Fibroblast of skin of right biceps (primary cell): ENCODE data around the gene RNF41.
"Not testable (repeated sequence)": the region's sequence is repeated elsewhere in the genome, so short reads cannot be mapped to it uniquely, and the experiment has no call there.

Experiments
- DNase-seq: peaks from one replicate; pipeline ENCODE4 v3.0.0-alpha.2; 2013

Gene RNF41

DNA sequence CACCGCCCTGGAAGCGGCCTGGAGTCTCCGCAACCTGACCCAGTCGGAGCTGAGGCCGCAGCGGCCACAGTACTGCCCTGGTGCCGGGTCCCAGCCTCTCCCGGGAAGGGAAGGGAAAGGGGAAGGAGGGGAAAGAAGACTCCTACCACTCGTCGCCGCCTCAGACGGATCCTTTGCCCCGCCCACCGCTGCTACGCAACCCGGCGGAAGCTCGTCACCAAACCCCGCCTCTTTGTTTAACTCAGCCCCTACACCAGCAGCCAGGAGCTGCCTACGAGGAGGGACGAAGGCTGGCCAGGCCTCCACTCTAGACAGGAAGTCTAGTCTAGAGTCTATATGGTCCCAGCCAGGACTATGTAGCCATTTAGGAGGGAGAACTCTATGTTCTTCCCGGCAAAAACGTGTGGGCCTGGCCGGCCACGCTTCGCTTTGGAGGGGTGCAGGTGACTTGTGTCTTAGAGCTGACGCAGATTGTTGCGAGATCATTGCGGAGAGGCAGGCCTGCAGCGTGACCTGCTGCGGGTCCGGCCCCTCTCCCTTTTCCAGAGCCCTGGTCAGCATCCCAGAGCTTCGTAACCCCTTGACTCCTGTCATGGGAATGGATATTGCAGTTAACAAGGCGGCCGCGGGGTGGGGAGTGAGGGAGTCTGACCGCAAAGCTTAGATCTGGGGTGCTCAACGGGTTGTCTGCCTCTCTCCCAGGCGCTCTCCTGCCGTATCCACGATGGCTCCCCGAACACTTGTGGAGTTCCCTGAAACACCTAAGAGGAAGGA is at the start of gene RNF41:
RNF41 (minus strand) TSS at position 166 of the 774 bp plus-strand sequence. CDS start 7,875 bp downstream, outside the sequence.
- peak; percentile 98 for DNase-seq

DNA sequence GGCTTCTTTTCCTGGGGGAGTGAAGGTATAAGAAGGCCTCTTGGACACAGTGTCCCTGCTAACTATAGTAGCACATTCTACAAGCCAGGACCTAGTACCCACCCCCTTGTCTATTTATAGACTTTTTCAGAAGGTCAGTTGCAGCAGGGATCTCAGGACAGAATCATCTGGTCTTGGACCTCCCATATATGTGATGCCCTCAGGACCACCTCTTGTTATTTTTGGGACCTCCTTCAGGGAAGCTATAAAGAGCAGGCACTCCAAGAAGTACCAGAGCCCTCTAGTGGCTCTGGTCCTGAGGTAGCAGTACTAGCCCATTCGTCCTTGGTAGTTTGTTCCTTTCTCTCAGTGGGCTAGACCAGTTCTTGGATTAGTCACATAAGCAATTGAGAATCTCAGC is 49.3 kb upstream of the RNF41 start:
- DNase-seq = peak; percentile 21

GRCh38 chr12:56267443-56268071 is 45.8 kb upstream of the RNF41 start:
- no peak for DNase-seq

DNA sequence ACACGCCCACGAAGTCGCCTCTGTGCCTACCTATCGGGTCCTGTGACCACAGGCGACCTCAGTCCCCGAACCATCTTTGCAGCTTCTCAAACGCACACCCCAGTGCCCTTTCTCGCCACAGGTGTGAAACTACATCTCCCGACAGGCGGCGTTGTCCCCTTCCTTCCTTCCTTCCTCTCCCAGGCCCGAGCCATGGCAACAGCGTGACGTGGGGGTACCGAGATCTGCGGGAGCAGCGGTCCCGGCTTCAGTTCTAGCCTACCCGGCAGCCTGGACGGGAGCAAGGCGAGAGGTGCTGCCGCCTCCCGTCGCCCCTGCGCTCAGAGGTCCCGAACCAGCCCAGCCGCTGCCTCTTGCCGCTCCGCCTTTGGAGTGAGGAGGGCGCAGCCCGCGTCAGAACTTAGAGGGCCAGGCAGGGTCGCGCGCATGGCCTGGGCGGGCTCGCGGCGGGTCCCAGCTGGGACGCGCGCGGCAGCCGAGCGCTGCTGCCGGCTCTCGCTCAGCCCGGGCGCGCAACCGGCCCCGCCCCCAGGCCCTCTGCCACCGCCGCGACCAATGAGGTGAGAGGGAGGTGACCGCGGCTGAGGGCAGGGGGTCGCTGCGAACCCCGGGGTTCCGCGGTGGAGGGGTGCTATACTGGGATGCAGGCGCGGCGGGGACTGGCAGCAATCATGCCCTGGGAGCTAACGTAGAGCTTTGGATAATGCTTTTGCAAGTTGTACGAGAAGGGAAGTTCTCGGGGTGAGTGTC is 45.1 kb upstream of the RNF41 start, which contains the start of gene COQ10A:
COQ10A (plus strand) TSS at position 250 of the 750 bp plus-strand sequence; CDS start at position 427, 177 bp downstream.
- peak; percentile 85 for DNase-seq

- not testable (repeated sequence) for DNase-seq
Measured at GRCh38 chr12:56266068-56266692, 44.5 kb upstream of the RNF41 start.

DNA sequence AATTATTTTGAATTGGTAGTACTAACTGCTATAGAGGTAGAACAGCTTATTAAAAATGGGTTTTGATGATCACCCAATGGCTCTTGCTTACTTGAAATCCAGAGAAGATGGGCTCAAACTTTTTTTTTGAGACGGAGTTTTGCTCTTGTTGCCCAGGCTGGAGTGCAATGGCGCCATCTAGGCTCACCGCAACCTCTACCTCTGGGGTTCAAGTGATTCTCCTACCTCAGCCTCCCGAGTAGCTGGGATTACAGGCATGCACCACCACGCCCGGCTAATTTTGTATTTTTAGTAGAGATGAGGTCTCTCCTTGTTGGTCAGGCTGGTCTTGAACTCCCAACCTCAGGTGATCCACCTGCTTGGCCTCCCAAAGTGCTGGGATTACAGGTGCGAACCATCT is 41.2 kb upstream of the RNF41 start:
- not testable (repeated sequence) for DNase-seq

DNA sequence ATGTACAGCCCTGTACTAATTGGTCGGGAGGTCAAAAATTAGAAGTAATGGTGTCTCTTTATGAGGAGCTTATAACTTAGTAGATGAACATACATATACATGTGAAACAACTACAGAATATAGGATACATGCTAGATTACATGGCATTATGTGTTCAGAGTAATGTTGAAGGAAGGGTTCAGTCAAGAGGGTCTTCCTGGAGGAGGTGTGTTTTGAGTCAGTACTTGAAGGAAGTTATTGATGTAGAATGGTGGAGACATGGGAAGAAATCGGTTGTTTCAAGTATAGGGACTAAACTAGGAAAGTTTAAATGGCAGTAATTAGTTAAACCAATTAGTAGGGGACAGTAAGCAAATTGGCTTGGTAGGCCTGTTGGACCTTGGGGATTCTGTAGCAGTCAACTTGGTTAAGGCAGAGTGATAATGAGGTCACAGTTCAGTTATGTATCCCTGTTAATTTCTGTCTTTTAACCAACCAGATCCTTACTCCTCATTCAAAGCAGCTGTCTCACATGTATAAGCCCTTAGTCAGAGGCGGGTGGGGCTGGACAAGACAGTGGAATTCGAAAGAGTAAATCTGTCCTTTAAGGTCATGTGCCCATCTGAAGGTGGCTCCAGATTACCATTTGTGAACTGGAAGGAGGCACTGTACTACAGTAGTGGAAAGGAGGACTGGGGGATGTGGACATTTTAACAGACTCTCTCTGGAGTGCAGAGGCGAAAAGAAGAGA is 39.9 kb upstream of the RNF41 start:
- peak; percentile 89 for DNase-seq

GRCh38 chr12:56260921-56261320 is 39.2 kb upstream of the RNF41 start:
- no peak for DNase-seq

GRCh38 chr12:56260380-56260779 is 38.7 kb upstream of the RNF41 start:
- DNase-seq = no peak

- no peak for DNase-seq
Measured at GRCh38 chr12:56258820-56259183, 37.1 kb upstream of the RNF41 start.

DNA sequence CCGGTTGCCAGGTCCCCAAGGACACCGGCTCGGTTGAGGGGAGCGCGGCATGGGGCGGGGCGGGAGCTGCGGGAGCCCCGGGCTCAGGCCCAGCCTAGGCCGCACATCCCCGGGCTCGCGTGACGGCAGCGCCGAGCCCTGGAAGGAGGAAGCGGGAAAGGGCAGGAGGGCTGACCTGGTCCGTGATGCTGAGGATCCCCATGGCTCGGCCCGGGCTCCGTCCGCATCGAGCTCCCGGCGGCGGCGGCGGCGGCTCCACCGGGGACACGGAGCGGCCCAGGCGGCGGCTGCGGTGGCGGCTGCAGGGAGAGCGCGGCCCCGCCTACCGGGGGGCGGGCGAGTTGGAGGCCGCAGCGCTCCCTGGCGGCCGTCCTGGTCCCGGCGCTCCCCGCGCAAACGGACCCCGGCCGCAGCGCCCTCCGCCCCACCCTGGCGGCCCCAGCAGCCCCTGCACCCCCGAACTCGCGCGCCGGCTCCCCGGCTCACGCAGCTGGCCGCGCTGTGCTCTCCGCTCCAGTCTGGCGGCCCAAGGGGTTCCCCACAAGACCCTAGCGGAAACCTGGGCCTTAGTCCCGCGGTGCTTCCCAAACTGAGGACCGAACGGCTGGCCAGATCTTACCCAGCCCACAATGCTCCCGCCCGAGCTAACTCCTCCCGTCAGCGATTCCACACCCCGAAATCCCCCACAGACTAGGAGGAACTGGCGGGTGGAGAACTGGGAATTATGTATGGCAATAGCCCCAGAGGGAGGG is 36.5 kb upstream of the RNF41 start, which contains the start of gene ANKRD52:
ANKRD52 (minus strand) TSS at position 317 of the 752 bp plus-strand sequence; CDS start at position 202, 115 bp downstream.
- peak; percentile 82 for DNase-seq

- DNase-seq = peak; percentile 38
Measured at GRCh38 chr12:56257491-56258067, 35.9 kb upstream of the RNF41 start.

DNA sequence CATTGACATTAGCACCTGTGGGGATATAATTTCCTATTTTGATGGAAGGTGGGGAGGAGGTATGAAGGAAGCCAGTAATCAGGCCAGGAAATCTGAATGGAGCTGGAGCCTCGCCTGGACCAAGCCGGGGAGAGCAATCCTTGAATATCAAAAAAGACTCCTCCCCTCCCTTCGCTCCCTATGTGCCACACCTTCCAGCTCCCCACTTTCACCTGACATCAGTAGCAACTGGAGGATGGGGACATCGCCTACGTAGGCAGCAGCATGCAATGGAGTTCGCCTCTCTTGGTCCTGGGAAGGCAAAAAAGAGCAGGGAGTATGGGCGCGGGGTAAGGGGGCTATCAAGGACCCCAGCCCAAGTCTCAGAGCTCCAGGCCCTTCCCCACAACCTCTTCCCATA is 35.3 kb upstream of the RNF41 start:
- no peak for DNase-seq

GRCh38 chr12:56256326-56256960 is 34.7 kb upstream of the RNF41 start:
- peak; percentile 53 for DNase-seq

DNA sequence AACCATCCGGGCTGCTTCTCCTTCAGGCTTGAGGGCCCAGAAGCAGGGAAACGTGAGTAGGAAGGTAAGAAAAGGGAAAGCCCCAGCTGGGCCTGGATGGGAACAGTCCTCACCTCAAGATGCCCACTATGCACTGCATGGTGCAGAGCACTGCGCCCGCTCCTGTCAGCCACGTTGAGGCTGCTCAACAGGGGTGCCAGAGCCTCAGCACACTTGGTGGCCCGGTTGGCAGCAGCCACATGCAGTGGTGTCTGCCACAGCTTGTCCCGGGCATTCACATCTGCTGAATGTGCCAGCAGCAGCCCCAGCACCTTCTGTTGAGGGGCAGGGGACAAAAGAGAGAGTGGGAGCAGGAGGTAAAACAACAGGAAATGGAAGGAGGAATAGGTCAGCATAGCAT is 33.9 kb upstream of the RNF41 start:
- no peak for DNase-seq

GRCh38 chr12:56253091-56253490 is 31.4 kb upstream of the RNF41 start:
- no peak for DNase-seq

GRCh38 chr12:56252649-56253048 is 30.9 kb upstream of the RNF41 start:
- no peak for DNase-seq

GRCh38 chr12:56248711-56249110 is 27.0 kb upstream of the RNF41 start:
- DNase-seq = no peak

GRCh38 chr12:56247923-56248322 is 26.2 kb upstream of the RNF41 start:
- no peak for DNase-seq

DNA sequence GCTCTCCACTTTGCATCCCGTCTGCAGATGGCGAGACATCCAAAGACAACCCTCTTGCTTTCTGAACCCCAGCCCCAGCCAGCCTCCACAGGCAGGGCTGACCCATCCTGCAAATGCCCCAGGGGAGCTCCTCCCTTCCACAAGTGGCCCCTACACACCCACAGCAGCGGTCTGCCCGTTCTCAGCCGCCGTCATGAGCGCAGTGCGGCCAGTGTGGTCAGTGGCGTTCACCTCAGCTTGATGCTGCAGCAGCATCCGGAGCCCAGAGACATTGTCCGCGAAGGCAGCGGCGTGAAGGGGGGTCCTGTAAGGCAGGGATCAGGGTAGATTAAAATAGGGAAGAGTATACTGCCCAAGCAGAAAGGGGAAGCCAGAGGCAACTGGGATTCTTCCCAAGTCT is 22.8 kb upstream of the RNF41 start:
- DNase-seq = no peak

DNA sequence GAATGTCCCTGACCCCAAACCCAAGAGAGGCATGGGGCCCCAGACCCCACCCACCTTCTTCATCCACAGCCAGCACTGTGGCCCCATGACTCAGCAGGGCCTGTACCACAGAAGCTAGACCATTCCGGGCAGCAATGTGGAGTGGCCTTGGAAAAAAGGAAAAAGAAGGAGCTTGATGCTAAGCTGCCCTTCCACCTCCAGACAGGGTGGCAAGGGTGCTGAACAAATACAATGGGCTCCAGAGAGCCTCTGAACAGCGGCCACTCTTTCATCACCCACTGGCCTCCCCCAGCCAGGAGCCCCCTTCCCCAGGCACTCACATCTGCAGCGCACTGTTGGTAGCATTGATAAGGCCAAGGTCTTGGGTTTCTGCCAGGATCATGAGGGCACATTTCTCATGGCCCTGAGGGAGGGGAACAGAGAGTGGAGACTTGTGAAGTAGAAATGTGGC is 22.0 kb upstream of the RNF41 start:
- DNase-seq = no peak
